Amniotic stem cell (primary cell): ENCODE data around the gene OR51E1.

Source experiments
- DNase-seq: peaks from one replicate; lab custom pipeline; 2025; lab: John Stamatoyannopoulos, UW

OR51E1 gene

GRCh38 chr11:4654635-4655369 lies 11.0 kb downstream of the OR51E1 start:
- no peak for DNase-seq

DNA sequence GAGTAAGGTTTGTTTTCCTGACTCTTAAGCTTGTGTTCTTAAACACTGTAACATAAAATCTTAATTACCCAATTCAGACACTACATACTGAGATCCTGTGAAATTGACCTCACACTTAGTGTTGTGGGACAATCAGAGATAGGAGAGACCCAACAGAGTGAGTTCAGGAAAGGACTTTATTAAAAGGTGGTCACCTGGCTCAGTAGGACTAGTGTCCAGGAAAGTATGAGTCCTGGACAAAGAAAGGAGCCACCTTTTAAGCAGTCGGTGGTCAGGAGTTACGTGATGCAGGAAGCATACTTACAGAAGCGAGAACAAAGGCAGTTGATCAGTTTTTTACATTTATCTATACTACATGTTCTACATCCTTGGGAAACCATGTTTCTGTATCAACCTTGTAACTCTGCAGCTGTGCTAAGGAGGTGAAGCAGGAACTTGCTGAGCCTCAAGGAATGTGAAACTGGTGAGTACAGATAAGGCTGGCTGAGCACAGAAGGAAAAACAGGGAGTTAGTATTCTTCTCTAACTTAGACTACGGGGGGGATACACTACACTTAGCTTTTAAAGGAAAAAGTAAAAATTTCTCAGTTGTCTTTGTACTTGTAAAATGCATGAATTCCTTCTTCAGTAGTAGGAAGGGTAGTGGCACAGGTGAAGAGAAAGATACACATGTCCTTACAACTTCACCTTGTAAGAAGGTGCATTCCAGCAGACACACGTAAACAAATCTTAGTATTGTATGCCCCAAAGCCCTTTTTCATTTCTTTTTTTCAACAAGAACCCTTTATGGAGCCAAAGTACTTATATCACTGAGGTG lies 15.1 kb downstream of the OR51E1 start:
- no peak for DNase-seq

GRCh38 chr11:4662876-4663275 lies 19.1 kb downstream of the OR51E1 start:
- no peak for DNase-seq

DNA sequence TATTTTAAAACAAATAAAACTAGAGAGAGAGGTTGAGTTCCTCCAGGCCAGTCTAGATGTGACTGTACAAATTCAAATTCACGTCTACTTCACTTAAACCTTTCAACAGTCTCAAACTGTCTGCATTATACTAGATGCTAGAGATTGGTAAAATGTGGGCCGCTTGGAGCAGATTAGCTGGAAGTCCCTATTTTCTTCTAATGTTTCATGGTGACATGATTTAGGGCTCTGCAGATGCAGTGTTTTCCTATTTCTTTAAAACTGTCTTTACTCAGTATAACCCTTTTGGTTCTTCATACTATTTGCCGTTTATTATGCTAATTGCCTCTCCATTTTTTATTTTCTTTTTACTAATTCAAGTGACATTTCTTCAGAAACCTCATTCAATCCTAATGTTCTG lies 20.4 kb downstream of the OR51E1 start:
- DNase-seq, result no peak

GRCh38 chr11:4664786-4665185 lies 21.0 kb downstream of the OR51E1 start:
- no peak for DNase-seq

DNA sequence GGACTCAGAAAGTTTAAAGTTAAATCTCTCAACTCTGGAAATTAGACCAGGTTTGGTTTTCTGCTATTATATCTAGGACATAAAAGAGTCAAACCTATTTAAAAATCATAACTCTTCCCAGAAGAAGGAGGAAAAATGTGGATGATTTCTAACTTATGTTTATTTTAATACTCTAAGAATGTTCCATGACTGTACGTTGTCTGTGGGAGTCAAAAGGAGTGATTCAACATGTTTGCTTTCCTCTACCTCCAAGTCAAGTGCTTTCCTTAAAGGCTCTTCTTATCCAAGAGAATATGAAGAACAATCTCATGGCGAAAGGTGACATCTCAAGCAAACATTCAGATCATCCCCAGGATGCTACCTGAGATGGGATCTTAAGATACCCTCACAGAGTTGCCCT lies 21.6 kb downstream of the OR51E1 start:
- DNase-seq, result no peak

DNA sequence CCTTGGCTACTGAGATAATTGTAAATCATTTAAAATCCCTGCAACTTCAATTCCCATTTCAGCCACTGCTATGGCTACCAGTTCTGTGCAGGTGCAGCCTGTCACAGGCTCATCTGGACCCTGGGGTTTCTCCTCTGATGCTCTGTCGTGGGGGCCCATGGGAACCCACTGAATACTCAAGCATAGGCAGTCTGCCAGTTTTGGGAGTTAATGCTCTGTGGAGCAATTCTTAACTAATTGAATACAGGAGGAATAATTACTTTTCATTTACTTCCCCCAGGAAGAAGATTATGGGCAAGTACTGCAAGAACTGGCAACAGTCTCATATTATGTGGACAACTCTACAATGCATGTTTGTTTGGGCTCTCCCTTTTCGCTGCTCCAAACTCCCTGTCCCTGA lies 28.0 kb downstream of the OR51E1 start:
- DNase-seq, result no peak

DNA sequence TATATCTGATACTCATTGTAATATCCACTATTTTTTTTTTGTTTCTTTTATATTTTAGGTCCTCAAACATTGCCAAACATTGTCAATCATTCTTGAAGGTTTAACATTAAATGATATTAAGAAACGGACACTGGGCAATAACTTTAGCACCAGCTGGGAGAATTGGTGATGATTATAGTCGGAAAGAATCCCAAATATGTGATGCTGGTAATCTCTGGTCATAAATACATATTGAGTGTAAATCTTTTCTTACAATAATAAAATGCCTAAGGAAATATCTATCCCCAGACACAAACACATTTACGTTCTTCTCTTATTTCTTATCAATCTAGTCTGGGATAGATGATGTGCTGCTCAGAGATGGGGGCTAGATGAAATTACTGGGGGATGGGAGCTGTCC lies 28.7 kb downstream of the OR51E1 start:
- no peak for DNase-seq

DNA sequence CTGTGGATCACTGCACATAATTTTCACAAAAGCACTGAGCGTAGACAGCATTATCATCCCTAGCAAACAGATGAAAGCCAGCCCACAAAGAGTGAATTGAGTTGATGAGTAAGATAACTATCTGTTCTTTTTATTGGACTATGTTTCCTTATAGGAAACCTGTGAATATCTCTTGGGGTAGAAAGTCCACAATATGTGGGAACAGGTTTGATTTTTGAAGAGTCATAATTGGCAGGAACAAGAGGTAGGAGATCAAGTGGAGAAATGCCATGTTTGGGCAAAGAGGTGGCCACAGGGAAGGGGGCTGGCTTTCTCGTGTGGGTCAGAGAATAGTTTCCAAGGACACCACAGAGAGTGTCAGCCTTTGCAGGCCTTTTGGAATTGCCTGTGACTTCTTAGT lies 30.0 kb downstream of the OR51E1 start:
- no peak for DNase-seq

DNA sequence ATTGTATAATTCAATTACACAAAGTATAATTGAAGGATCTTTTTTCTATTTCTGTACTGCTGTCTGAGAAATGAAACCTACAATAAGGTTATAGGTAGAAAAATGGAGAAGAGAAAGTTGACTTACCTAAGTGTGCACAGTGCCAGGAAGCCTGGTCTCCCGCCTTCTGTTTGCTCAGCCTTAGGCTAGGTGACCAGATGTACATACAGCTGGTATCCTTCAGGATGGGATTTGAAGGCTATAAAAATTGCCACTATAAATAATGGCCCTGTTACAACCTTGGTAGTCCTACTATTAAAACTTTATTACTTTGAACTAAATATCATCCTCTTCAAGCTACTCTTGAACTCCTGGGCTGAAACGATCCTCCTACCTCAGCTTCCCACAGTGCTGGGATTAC lies 34.2 kb downstream of the OR51E1 start:
- DNase-seq, result no peak

GRCh38 chr11:4680341-4680740 lies 36.6 kb downstream of the OR51E1 start:
- no peak for DNase-seq

GRCh38 chr11:4682623-4683419 lies 39.0 kb downstream of the OR51E1 start:
- no peak for DNase-seq

DNA sequence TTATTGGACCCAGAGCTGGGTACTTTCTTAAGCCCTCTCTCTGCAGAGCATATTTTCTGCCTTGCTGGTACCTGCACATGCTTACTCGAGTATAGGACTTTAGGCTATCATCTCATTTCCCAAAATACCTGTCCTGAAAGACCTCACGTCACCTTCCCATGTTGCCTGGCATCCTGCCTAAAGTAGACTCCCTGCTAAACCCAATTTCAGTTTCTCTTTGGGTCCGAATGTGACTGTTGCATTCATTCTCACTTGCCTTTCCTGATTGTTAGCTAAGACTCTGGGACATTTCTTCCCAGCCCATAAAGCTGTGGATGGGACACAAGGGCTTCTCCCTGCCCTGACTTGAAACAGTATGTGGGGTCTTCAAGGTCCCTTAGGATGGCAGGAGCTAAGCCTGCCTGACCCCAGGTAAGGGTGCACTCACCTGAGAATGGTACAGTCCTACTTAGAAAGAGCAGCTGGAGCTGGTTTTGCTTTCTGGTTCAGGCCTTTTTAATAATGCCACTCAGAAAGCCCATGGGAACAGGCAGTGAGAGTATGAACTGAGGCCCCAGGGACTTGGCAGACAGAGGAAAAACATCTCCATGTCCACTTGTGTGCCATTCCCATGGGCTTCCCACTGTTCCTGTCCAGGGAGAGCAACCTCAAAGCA lies 41.0 kb downstream of the OR51E1 start:
- DNase-seq, result no peak

GRCh38 chr11:4695442-4695841 lies 51.7 kb downstream of the OR51E1 start:
- DNase-seq, result no peak

GRCh38 chr11:4697585-4697984 lies 53.8 kb downstream of the OR51E1 start, which contains the start of gene OR51E2:
OR51E2 (minus strand) TSS chr11:4697853; CDS start chr11:4682711, 15,142 bp downstream.
- DNase-seq, result no peak

- DNase-seq, result no peak
Measured at GRCh38 chr11:4699697-4700435, 56.1 kb downstream of the OR51E1 start.

GRCh38 chr11:4700436-4700820 lies 56.6 kb downstream of the OR51E1 start:
- no peak for DNase-seq

DNA sequence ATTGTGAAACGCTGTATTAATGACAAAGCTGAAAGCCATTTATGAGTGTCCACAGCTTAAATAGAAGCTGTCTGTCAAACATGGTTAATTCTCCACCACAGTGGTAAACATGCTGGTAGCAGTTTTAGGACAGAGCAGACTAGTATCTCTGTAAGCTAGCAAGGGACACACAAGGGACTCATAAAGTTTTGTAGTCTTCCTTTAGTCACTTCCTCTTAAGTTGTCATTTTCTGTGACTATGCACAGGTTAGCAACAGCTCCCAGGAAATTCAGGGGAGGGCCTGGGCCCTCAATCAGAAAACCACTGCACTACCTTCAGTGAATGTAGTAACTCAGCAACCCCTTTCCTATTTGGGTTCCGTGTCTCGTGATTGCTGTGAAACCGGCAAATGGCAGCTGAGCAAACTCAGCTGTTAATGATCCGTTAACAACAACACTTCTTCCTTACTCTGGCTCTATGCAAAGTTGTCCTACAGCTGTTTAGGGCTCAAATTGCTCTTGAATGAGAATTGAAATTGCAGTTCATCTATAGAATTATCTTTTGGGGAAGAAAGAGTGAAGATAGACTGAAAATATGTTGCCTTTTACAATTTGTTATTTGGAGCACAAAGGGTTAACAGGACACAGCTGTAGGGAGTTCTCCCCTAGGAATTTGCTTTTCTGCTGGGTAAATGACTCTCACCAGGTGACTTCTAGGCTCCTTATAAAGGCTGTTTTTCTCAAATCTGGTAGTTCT lies 60.4 kb downstream of the OR51E1 start, which contains the start of gene MMP26:
MMP26 (plus strand) TSS at position 731 of the 736 bp plus-strand sequence.
- DNase-seq, result no peak

GRCh38 chr11:4704790-4705334 lies 61.1 kb downstream of the OR51E1 start:
- DNase-seq, result no peak
